Activated T-cell treated with anti-CD3 and anti-CD28 coated beads, Interleukin-2, amount 50 U/mL, for 72 hours (primary cell): ENCODE data around the gene SUB1. TPM values are rescaled to one million over a fixed set of nuclear protein-coding genes. Genes with fewer than 3 reads are reported as not detected.
"Not testable (repeated sequence)": the region's sequence is repeated elsewhere in the genome, so short reads cannot be mapped to it uniquely, and the experiment has no call there.

Experiments used
- ATAC-seq, 2 donors: fragments of 150-1000 bp; cut with Tn5 transposase; replicated peaks in 1 of 2; 2 replicates each; pipeline ENCODE4 v1.10.0; 2021; ENCODE audit warnings: moderate library complexity in 2 of 2, mild to moderate bottlenecking in 1 of 2
- DNase-seq, 2 donors: peaks; one replicate each; pipeline ENCODE4 v3.0.0; 2021 to 2022; ENCODE audit warnings: mixed read lengths in 1 of 2
- H3K27ac Mint-ChIP-seq: one replicate; pipeline ENCODE4 v1.8.0; 2022; ENCODE audit warnings: mild to moderate bottlenecking, moderate library complexity, mixed read lengths
- H3K27me3 Mint-ChIP-seq: one replicate; pipeline ENCODE4 v1.8.0; 2022; ENCODE audit warnings: low read depth, mixed read lengths
- H3K36me3 Mint-ChIP-seq, 2 donors: one replicate each; pipeline ENCODE4 v1.8.0; 2022; ENCODE audit warnings: mixed read lengths in 2 of 2, mild to moderate bottlenecking in 1 of 2; ENCODE audit not compliant: insufficient read depth in 2 of 2
- H3K4me1 Mint-ChIP-seq: one replicate; pipeline ENCODE4 v1.8.0; 2022; ENCODE audit warnings: low read depth, mixed read lengths
- H3K4me3 Mint-ChIP-seq, 2 donors: one replicate each; pipeline ENCODE4 v1.8.0; 2022; ENCODE audit warnings: mild to moderate bottlenecking in 2 of 2, mixed read lengths in 2 of 2, moderate library complexity in 2 of 2
- H3K9me3 Mint-ChIP-seq, 2 donors: one replicate each; pipeline ENCODE4 v1.8.0; 2022; ENCODE audit warnings: mixed read lengths in 2 of 2
- total RNA-seq, 2 donors: library from RNA; stranded (reverse); gene quantifications; one replicate each; pipeline ENCODE4 v1.2.3, GENCODE V29; 2022

The SUB1 gene
- total RNA-seq, 2 donors from 2014 or later: 362 to 383 TPM

DNA sequence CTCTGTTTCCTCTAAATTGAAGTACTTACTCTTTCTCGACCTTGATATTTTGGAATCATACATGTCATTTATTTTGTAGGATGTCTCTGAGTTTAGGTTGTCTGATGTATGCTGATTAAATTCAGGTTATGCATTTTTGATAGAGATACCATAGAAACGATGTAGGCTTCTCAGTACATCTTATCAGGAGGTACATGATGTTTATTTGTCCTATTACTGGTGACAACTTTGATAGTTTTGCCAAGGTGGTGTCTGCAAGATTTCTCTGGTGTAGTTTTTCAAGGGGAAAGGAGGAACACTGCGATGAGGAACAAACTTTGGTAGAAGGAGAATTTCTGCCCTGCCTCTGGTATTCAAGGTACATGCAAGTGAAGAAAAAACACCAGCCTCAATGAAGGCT is 29.9 kb downstream of the SUB1 start:
- Mint-ChIP-seq H3K27me3 (no peaks in the 10 kb centered on the region), H3K9me3 (no peaks in the 10 kb centered on the region), H3K36me3 (no peaks in the 10 kb centered on the region), H3K27ac (peak overlapping the region; percentile 42), H3K4me3 (no peak overlapping the region), H3K4me1 (peaks cover 6% of the 10 kb centered on the region)
- DNase-seq (no peak), ATAC-seq (no peak)

DNA sequence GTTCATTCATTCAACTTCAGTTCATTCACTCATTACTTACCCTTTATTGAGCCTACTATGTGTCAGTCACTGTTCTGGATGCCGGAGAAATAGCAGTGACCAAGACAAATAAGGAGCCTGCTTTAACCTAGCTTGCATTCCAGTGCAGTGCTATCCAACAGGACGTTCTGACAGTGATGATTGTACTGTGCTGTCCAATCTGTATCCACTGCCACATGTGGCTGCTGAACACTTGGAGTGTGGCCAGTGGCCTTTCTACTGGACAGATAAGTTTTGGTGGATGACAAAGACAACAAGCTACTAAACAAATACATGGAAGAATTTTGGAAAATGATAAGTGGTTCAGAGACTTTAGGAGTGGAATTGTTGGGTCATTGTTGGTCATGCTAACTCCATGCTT is 33.6 kb downstream of the SUB1 start:
- Mint-ChIP-seq H3K4me1 (no peaks in the 10 kb centered on the region), H3K9me3 (no peaks in the 10 kb centered on the region), H3K27me3 (no peaks in the 10 kb centered on the region), H3K36me3 (no peaks in the 10 kb centered on the region), H3K4me3 (no peak overlapping the region), H3K27ac (no peak overlapping the region)
- ATAC-seq (no peak), DNase-seq (no peak)

DNA sequence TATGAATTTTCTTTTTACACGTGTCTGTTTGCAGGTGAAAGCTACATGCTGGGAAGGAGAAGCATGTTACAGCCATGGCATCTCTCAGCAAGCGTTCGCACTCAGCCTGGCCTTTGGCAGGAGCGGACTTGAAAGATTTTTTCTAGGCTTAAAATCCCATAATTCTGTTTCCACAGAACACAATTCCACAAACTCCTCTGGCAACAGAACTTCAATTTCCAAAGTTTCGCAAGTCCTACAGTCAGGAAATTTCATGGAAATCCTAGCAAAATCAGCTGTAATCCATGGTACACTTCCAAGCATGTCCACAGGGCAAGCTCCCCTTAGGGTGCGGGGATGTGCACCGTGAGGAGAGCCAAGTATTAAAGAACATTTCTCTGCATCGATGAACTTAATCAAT is 35.9 kb downstream of the SUB1 start:
- Mint-ChIP-seq H3K27me3 (no peaks in the 10 kb centered on the region), H3K4me3 (no peak overlapping the region), H3K4me1 (no peaks in the 10 kb centered on the region), H3K9me3 (no peaks in the 10 kb centered on the region), H3K27ac (no peak overlapping the region), H3K36me3 (no peaks in the 10 kb centered on the region)
- ATAC-seq (no peak), DNase-seq (no peak)

DNA sequence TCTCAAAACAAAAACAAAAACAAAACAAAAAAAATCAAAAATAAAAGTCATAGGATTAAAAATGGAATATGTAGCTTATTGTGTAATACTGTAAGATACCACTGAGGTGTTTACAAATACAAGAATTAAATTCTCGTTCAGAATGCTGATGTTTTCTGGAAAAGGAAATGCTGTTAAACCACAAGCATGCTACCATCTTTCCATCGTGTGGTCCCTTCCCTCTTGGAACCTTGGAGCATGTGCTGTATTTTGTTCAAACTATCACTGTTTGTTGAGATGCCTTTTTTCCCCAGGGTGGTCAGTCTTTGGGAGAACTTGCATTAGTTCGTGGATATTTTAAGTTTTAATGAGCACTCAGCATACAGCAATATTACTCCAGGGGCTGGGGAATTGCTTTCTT is 39.7 kb downstream of the SUB1 start:
- H3K4me1 Mint-ChIP-seq: no peaks in the 10 kb centered on the region
- H3K4me3 Mint-ChIP-seq: no peak overlapping the region
- ATAC-seq (no peak), DNase-seq (no peak)
- H3K27me3 Mint-ChIP-seq: no peaks in the 10 kb centered on the region
- H3K9me3 Mint-ChIP-seq: no peaks in the 10 kb centered on the region
- H3K27ac Mint-ChIP-seq: no peak overlapping the region
- no peaks in the 10 kb centered on the region for H3K36me3 Mint-ChIP-seq

DNA sequence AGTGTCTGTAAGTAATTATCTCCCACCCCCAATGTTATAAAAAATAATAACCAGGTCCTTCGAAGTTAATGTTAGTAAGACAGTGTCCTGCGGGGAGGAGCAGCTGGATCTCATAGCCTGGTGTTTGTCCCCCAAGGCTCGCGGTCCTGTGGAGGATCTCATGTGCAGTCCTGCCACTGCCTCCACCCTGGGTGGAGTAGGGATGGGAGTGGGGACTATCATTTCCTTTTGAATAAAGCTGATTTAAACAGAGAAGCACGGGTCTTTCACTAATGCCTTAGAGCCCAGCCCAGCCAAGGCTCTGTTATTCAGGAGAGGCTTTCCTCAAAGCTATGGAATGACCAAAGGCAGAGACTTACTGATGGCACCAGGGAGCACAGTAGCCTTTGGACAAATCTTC is 40.2 kb downstream of the SUB1 start:
- H3K4me1 Mint-ChIP-seq: no peaks in the 10 kb centered on the region
- no peaks in the 10 kb centered on the region for H3K9me3 Mint-ChIP-seq
- H3K4me3 Mint-ChIP-seq: no peak overlapping the region
- DNase-seq: no peak
- no peak overlapping the region for H3K27ac Mint-ChIP-seq
- no peaks in the 10 kb centered on the region for H3K27me3 Mint-ChIP-seq
- no peaks in the 10 kb centered on the region for H3K36me3 Mint-ChIP-seq
- no peak for ATAC-seq

DNA sequence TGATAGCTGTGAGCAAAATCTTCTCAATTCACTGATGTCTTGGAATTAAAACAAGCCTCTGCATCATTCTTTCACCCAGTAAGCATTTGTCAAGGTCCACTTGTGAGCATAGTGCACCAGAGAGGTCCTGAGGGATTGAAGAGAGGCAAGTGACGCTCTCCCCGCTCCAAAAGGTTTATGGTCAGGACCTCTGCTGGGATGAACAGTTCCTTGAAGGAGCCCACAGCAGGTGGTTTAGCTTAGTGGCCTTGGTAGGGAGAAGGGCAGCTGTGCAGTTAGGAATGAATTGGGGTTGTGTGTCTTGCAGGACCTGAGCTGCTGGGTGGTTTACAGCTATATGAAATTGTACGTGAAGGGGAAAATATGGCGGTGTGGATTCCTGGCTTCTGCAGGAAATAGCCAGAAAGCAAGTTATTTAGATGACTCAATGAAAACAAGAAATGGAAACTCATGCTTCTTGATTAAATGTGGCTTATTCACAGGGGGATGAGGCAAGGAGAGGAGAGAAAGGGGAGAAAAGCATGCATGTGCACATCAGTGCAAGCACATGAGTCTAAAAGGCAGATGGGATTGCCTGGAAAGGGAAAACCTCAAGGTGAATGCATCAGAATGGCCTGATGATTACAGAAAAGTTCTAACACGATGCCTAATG is 42.0 kb downstream of the SUB1 start:
- H3K4me3 Mint-ChIP-seq: no peak overlapping the region
- no peak for DNase-seq
- ATAC-seq: no peak
- H3K27me3 Mint-ChIP-seq: no peaks in the 10 kb centered on the region
- H3K27ac Mint-ChIP-seq: no peak overlapping the region
- no peaks in the 10 kb centered on the region for H3K4me1 Mint-ChIP-seq
- H3K36me3 Mint-ChIP-seq: no peaks in the 10 kb centered on the region
- H3K9me3 Mint-ChIP-seq: no peaks in the 10 kb centered on the region

DNA sequence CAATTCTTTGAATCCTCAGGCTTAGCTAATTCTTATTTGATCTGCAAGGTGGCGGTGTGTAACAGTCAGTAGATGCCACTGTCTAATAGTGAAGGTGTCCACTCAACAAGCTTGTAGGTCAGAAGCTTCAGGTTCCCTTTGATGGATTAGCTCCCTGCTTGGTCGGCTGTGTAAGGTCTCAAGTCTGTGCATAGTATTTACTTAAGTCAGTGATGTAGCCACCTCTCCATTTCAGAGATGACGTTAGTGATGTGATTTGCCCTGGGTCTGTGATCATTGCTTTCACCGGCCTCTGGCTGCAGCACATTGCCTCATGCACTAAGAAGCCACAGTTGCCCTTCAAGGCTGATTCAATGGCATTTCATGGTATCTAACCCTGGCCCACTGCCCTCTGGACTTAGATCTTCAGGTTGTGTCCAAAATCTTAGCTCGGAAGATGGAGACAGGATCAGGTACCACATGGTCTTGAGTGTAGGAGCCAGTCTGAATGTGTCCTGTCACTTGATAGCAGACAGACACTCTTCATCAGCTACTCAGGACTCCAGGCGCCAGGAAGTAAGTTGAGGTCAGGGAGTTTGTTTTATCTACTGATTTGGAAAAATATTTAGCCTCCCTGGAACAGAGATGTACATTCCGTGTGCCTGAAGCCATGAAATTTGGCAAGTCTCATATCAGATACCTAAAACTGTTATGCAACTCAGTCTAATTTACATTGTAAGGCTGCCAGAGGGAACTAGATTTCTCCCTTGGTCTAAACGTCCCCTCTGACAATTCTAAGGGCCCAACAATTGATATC is 42.9 kb downstream of the SUB1 start:
- no peak overlapping the region for H3K27ac Mint-ChIP-seq
- H3K9me3 Mint-ChIP-seq: no peaks in the 10 kb centered on the region
- ATAC-seq (no peak), DNase-seq (no peak)
- no peaks in the 10 kb centered on the region for H3K4me1 Mint-ChIP-seq
- H3K27me3 Mint-ChIP-seq: no peaks in the 10 kb centered on the region
- H3K4me3 Mint-ChIP-seq: no peak overlapping the region
- H3K36me3 Mint-ChIP-seq: no peaks in the 10 kb centered on the region

DNA sequence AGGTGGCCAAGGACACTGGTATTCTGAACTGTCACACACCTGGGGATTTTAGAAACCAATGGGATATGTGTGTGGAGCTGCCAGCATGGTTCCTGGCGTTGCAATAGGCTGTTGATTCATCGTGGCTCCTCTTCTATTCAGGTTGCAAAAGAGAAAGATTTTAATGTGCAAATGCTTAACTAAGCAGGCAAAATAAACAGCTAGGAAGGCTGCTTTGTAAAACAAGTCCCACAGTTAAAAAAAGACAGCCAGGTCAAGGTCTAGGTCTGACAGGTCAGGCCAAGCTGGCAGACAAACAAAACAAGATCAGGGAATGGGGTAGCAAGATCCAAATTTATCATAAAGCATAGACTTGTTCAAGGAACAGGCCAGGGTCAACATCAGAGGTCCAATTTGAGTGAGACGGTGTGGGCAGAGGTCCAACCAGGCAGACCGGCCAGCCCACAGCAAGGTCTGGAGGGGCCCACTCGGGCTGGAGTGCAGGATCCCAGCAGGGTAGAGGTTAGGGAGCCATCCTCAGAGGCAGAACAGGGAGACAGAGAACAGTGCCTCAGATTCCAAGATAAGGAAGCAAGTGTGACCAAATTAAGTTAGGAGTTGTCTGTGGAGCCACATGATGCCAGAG is 45.6 kb downstream of the SUB1 start:
- H3K4me3 Mint-ChIP-seq: no peak overlapping the region
- no peaks in the 10 kb centered on the region for H3K4me1 Mint-ChIP-seq
- no peaks in the 10 kb centered on the region for H3K27me3 Mint-ChIP-seq
- H3K36me3 Mint-ChIP-seq: no peaks in the 10 kb centered on the region
- no peak overlapping the region for H3K27ac Mint-ChIP-seq
- no peak for ATAC-seq
- DNase-seq: no peak
- no peaks in the 10 kb centered on the region for H3K9me3 Mint-ChIP-seq

DNA sequence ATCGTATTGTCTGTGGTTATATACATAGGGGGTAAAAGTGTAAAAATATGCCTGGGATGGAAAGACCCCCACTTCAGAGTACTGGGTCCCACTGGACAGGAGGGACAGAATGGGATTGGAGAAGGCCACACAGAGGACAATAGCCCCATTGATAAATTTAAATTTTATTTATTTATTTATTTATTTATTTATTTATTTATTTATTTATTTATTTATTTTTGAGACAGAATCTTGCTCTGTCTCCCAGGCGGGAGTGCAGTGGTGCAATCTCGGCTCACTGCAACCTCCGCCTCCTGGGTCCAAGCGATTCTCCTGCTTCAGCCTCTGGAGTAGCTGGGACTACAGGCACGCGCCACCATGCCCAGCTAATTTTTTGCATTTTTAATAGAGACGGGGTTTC is 47.7 kb downstream of the SUB1 start:
- H3K4me1 Mint-ChIP-seq, H3K4me3 Mint-ChIP-seq, H3K27me3 Mint-ChIP-seq, H3K9me3 Mint-ChIP-seq, DNase-seq, ATAC-seq, H3K27ac Mint-ChIP-seq, H3K36me3 Mint-ChIP-seq: not testable (repeated sequence)

DNA sequence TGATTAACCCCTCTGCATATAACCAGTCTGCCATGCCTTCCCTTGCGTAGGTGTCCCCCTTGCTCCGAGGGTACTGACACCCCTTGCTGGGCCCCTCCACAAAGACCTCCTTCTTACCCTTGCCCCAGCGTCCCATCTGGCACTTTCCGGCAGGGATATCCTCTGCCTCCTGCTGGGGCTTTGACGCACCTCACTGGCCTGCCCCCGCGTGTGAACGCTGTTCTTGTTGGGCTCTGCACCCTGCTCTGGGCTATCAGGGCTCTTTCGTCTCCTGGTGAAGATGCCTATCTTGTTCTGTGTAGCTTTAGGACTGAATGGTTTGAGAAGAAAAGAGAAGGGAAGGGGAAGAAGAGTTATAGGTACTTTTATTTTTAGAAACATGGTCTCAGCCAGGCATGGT is 53.0 kb downstream of the SUB1 start:
- no peaks in the 10 kb centered on the region for H3K4me1 Mint-ChIP-seq
- no peak overlapping the region for H3K4me3 Mint-ChIP-seq
- H3K36me3 Mint-ChIP-seq: no peaks in the 10 kb centered on the region
- H3K27me3 Mint-ChIP-seq: no peaks in the 10 kb centered on the region
- ATAC-seq (no peak), DNase-seq (no peak)
- H3K9me3 Mint-ChIP-seq: no peaks in the 10 kb centered on the region
- H3K27ac Mint-ChIP-seq: no peak overlapping the region

DNA sequence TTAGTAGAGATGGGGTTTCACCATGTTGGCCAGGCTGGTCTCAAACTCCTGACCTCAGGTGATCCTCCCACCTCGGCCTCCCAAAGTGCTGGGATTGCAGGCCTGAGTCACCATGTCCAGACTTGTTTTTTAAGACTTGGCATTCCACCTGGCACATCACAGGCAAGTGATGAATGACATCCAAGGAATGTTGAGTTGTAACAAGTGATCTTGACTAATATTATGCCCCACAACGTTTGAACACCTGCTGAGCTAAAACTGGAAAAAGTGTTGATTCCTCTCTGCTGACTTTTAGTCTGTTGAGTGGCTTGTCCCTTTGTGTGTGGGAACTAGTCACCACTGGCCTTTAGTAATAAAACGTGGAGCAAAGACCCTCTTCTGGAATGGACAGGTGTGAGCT is 54.6 kb downstream of the SUB1 start:
- DNase-seq: no peak

DNA sequence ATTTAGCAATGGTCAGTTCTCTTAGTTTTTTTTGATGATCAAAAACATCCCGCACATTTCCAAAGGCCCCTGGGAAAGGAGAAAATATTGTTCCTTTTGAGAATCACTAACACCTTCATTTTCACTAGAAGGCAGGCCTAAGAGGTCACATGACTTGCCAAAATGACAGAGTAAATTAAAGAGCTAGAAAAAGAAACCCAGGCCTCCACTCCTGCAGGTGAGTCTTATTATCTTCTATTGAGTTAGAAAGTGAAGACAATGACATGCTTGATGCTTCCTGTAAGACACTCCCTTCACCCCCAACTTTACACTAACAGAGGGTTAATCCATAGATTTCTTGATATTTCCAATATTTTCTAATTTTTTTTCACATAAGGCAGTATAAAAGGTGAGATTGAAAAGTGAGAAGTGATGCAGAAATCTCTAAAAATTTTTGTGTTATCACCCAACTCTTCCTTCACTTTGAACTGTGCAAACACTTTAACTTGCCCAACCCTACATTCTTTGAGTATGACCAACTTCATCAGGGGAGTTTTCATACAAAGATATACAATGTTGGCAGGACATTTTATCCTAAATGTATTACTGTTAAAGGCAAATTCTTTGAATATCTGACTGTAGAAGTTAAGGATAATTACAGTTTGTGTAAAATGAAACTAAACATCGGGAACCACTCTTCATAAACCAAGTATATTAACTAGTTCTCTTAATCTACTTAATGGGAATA is 57.1 kb downstream of the SUB1 start:
- no peaks in the 10 kb centered on the region for H3K27me3 Mint-ChIP-seq
- H3K27ac Mint-ChIP-seq: no peak overlapping the region
- H3K36me3 Mint-ChIP-seq: no peaks in the 10 kb centered on the region
- H3K9me3 Mint-ChIP-seq: no peaks in the 10 kb centered on the region
- H3K4me1 Mint-ChIP-seq: no peaks in the 10 kb centered on the region
- no peak for ATAC-seq
- no peak overlapping the region for H3K4me3 Mint-ChIP-seq
- no peak for DNase-seq

More for the DNA sequence above, 54.6 kb downstream of the SUB1 start:
- Mint-ChIP-seq H3K27me3 (no peaks in the 10 kb centered on the region), H3K4me3 (no peak overlapping the region), H3K36me3 (no peaks in the 10 kb centered on the region), H3K27ac (no peak overlapping the region), H3K9me3 (no peaks in the 10 kb centered on the region), H3K4me1 (no peaks in the 10 kb centered on the region)
- ATAC-seq: no peak

DNA sequence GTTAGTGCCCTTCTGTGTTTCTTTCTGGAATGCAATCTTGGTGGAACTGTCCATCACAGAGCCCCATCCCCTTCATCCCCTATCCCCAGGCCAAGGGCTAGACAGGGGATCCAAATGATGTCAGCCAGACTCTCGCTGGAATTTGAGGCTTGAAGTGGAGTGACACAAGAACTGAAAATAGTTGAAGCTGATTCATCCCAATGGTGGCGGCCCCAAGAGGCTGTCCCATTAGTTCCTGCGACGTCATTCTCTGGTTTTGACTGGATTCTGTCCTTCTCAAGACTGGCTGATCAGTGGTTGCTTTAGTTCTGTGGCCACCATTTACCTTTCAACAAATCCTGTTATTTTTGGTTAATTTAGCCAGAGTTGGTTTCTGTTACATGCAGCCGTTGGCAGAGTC is 59.9 kb downstream of the SUB1 start:
- Mint-ChIP-seq H3K27me3 (no peaks in the 10 kb centered on the region), H3K9me3 (no peaks in the 10 kb centered on the region), H3K4me3 (no peak overlapping the region), H3K36me3 (no peaks in the 10 kb centered on the region), H3K4me1 (no peaks in the 10 kb centered on the region), H3K27ac (no peak overlapping the region)
- ATAC-seq (no peak), DNase-seq (no peak)
